Fibroblast of lung (primary cell): Measurements from ENCODE around the gene SFT2D2. TPM values are rescaled to one million over a fixed set of nuclear protein-coding genes. Genes with fewer than 3 reads are reported as not detected.

ENCODE experiments used
- DNase-seq, 2 donors: peaks; one replicate each; pipeline versions ENCODE4 v3.0.0 to v3.0.0-alpha.2; 2010; ENCODE audit warnings: low read depth in 2 of 2
- H2AFZ ChIP-seq: 2 replicates; pipeline ENCODE4 v1.5.1; 2012; ENCODE audit warnings: low read length, control low read depth, inconsistent platforms
- H3K27ac ChIP-seq: 2 replicates; pipeline ENCODE4 v1.5.1; 2011; ENCODE audit warnings: low read length, control low read depth; ENCODE audit not compliant: insufficient read depth
- H3K27me3 ChIP-seq: 2 replicates; pipeline ENCODE4 v1.5.1; 2011; ENCODE audit warnings: mild to moderate bottlenecking, low read length; ENCODE audit not compliant: control insufficient read depth, insufficient read depth
- H3K36me3 ChIP-seq: 2 replicates; pipeline ENCODE4 v1.5.1; 2011; ENCODE audit warnings: low read length; ENCODE audit not compliant: control insufficient read depth, insufficient read depth
- H3K4me1 ChIP-seq: 2 replicates; pipeline ENCODE4 v1.5.1; 2011; ENCODE audit warnings: low read length; ENCODE audit not compliant: control insufficient read depth, insufficient read depth; ENCODE audit errors: extremely low read depth
- H3K4me2 ChIP-seq: 2 replicates; pipeline ENCODE4 v1.5.1; 2011; ENCODE audit warnings: low read length, control low read depth; ENCODE audit not compliant: insufficient read depth; ENCODE audit errors: extremely low read depth
- H3K4me3 ChIP-seq, 4 experiments: fragments of 200-600 bp in 1 of 4; sonication (generic) in 1 of 4; replicated peaks in 1 of 4; 2 replicates each; pipeline ENCODE4 v1.5.1; 2011 to 2016; ENCODE audit warnings: low read length in 4 of 4, low read depth in 3 of 4, mild to moderate bottlenecking in 3 of 4, control low read depth in 2 of 4, inconsistent platforms in 1 of 4, mixed read lengths in 1 of 4; ENCODE audit not compliant: insufficient read depth in 1 of 4; ENCODE audit errors: control extremely low read depth in 1 of 4
- H3K79me2 ChIP-seq: 2 replicates; pipeline ENCODE4 v1.5.1; 2012; ENCODE audit warnings: mild to moderate bottlenecking, low read length, inconsistent platforms; ENCODE audit not compliant: control insufficient read depth, insufficient read depth
- H3K9ac ChIP-seq: 2 replicates; pipeline ENCODE4 v1.5.1; 2011; ENCODE audit warnings: mild to moderate bottlenecking, low read length, control low read depth; ENCODE audit not compliant: insufficient read depth
- H3K9me3 ChIP-seq: 2 replicates; pipeline ENCODE4 v1.5.1; 2012; ENCODE audit warnings: low read depth, low read length; ENCODE audit not compliant: control insufficient read depth, insufficient read depth
- H4K20me1 ChIP-seq: 2 replicates; pipeline ENCODE4 v1.5.1; 2011; ENCODE audit warnings: low read length; ENCODE audit not compliant: control insufficient read depth, insufficient read depth; ENCODE audit errors: extremely low read depth
- CTCF ChIP-seq, 2 donors: IDR thresholded peaks in 1 of 2; conservative IDR thresholded peaks in 1 of 2; 1 replicate in 1 of 2; 2 replicates in 1 of 2; pipeline ENCODE4 v1.5.1; 2011 to 2012; ENCODE audit warnings: low read length in 2 of 2, control low read depth in 1 of 2, inconsistent platforms in 1 of 2, low read depth in 1 of 2, mild to moderate bottlenecking in 1 of 2
- EZH2 ChIP-seq: IDR thresholded peaks from 2 replicates; pipeline ENCODE4 v1.5.1; 2012; ENCODE audit warnings: low read length, control low read depth, mild to moderate bottlenecking; ENCODE audit errors: missing control alignments
- polyA plus RNA-seq, 2 donors: library from polyadenylated mRNA; depleted of rRNA in 1 of 2; stranded (reverse) in 1 of 2; unstranded in 1 of 2; fragments of >200 nt; gene quantifications; 2 replicates each; pipeline ENCODE4 v1.2.1, GENCODE V29; 2011 to 2012; ENCODE audit warnings: missing spikeins in 1 of 2
- total RNA-seq: library from RNA; depleted of rRNA; stranded (reverse); fragments of >200 nt; gene quantifications from 2 replicates; pipeline ENCODE4 v1.2.1, GENCODE V29; 2014

Gene SFT2D2
- total and polyA plus RNA-seq, 2 donors (not counting 1 experiment from before 2014, with no cell fraction given): 29.4 to 36.4 TPM

GRCh38 chr1:168266644-168267186 lies 40.9 kb downstream of the SFT2D2 start:
- no peak overlapping the region for H3K4me3 ChIP-seq
- no peak overlapping the region for H2AFZ ChIP-seq
- no peak overlapping the region for H3K27ac ChIP-seq
- H3K9ac ChIP-seq: no peak overlapping the region
- no peaks in the 10 kb centered on the region for H3K79me2 ChIP-seq
- no peaks in the 10 kb centered on the region for H3K27me3 ChIP-seq
- H3K36me3 ChIP-seq: no peaks in the 10 kb centered on the region
- H3K4me1 ChIP-seq: no peaks in the 10 kb centered on the region
- no peaks in the 10 kb centered on the region for H4K20me1 ChIP-seq
- H3K4me2 ChIP-seq: no peak overlapping the region
- TF ChIP-seq EZH2 (no peak), CTCF (conservative IDR thresholded peaks at IDR 0.05 in 1 of 2, IDR thresholded peaks at IDR 0.05 in 1 of 2; ENCODE audit: low read depth in 1 of 2, low read length in 2 of 2) (no peak)
- peak in 1 of 2 donors; percentile 38 for DNase-seq
- no peaks in the 10 kb centered on the region for H3K9me3 ChIP-seq

- no peaks in the 10 kb centered on the region for H3K9me3 ChIP-seq
- H3K27me3 ChIP-seq: no peaks in the 10 kb centered on the region
- no peak overlapping the region for H2AFZ ChIP-seq
- H3K4me2 ChIP-seq: no peak overlapping the region
- no peaks in the 10 kb centered on the region for H3K36me3 ChIP-seq
- H3K27ac ChIP-seq: no peak overlapping the region
- TF ChIP-seq CTCF (conservative IDR thresholded peaks at IDR 0.05 in 1 of 2, IDR thresholded peaks at IDR 0.05 in 1 of 2; ENCODE audit: low read depth in 1 of 2, low read length in 2 of 2): no peak
- TF ChIP-seq EZH2: no peak
- no peaks in the 10 kb centered on the region for H3K79me2 ChIP-seq
- H4K20me1 ChIP-seq: no peaks in the 10 kb centered on the region
- DNase-seq: no peak
- no peak overlapping the region for H3K9ac ChIP-seq
- H3K4me3 ChIP-seq: no peak overlapping the region
- no peaks in the 10 kb centered on the region for H3K4me1 ChIP-seq
Observed at GRCh38 chr1:168271636-168272035, 45.8 kb downstream of the SFT2D2 start.

- Histone ChIP-seq H3K36me3 (no peaks in the 10 kb centered on the region), H3K4me2 (no peak overlapping the region), H3K4me3 (no peak overlapping the region), H3K27me3 (no peaks in the 10 kb centered on the region), H3K9me3 (no peaks in the 10 kb centered on the region), H3K79me2 (no peaks in the 10 kb centered on the region), H3K9ac (no peak overlapping the region), H3K4me1 (no peaks in the 10 kb centered on the region), H2AFZ (no peak overlapping the region), H4K20me1 (no peaks in the 10 kb centered on the region), H3K27ac (no peak overlapping the region)
- TF ChIP-seq CTCF (conservative IDR thresholded peaks at IDR 0.05 in 1 of 2, IDR thresholded peaks at IDR 0.05 in 1 of 2; ENCODE audit: low read depth in 1 of 2, low read length in 2 of 2): no peak
- TF ChIP-seq EZH2: no peak
- peak in 1 of 2 donors; percentile 43 for DNase-seq
Observed at GRCh38 chr1:168273575-168273974, 47.8 kb downstream of the SFT2D2 start.
